22Rv1 (cell line): ENCODE results near the gene MOB1A.

Experiments used
- CTCF ChIP-seq: fragments of 450-650 bp; IDR thresholded peaks from 2 replicates; pipeline ENCODE4 v1.5.1; 2017; ENCODE audit warnings: mild to moderate bottlenecking
- ZFX ChIP-seq: fragments of 450-650 bp; IDR thresholded peaks from 2 replicates; pipeline ENCODE4 v1.6.1; 2017; ENCODE audit warnings: antibody characterized with exemption, borderline replicate concordance

- TF ChIP-seq CTCF (no peak), ZFX (no peak)
Measured at GRCh38 chr2:74206180-74206688, 27.6 kb upstream of the MOB1A start.
